Fibroblast of pulmonary artery (primary cell): ENCODE measurements around the gene LETMD1.
"Not testable (repeated sequence)": the region's sequence is repeated elsewhere in the genome, so short reads cannot be mapped to it uniquely, and the experiment has no call there.

Experiments used
- DNase-seq: peaks from one replicate; pipeline ENCODE4 v3.0.0-alpha.2; 2010; ENCODE audit warnings: low read depth
- H3K4me3 ChIP-seq: replicated peaks from 2 replicates; pipeline ENCODE4 v1.5.1; 2011; ENCODE audit warnings: low read depth, mild to moderate bottlenecking, control low read depth, low read length, moderate library complexity
- TF ChIP-seq, protein P1 (sequence below): IDR thresholded peaks from 2 replicates; pipeline ENCODE4 v1.5.1; 2011; ENCODE audit warnings: mild to moderate bottlenecking, control low read depth, low read length, inconsistent platforms; ENCODE audit errors: missing control alignments

LETMD1 gene

DNA sequence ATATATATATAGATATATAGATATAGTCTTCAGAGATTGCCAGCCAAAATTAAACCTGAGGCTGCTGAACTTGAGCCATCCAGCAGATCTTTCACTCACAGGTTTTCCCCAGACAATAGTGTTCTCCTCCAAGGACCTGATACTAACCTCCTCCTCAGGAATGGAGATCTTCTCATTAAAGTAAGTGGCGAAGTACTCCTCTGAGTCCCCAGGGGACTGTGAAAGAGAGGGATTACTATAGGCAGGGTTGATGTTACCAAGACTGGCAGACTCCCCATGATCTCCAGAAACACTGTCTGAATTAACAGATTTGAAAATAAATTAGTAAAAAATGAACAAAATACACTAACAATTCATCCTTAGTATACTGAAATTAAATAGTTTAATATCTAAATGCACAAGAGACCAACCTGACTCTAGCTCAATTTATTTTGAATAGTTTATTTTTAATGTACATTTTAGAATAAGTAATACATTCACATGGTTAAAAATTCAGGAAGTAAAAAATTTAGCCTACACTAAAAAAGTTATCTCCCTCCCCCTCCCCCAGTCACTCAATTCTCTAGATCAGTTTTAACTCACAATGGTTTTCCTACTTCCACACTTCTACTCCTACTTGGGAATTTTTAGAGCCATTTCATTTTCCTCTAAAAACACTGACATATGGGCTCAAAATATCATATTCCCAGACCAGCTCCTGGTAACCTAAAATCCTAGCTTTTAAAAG lies 39.6 kb upstream of the LETMD1 start:
- H3K4me3 ChIP-seq = no peak overlapping the region
- DNase-seq = no peak
- TF ChIP-seq, protein P1, sequence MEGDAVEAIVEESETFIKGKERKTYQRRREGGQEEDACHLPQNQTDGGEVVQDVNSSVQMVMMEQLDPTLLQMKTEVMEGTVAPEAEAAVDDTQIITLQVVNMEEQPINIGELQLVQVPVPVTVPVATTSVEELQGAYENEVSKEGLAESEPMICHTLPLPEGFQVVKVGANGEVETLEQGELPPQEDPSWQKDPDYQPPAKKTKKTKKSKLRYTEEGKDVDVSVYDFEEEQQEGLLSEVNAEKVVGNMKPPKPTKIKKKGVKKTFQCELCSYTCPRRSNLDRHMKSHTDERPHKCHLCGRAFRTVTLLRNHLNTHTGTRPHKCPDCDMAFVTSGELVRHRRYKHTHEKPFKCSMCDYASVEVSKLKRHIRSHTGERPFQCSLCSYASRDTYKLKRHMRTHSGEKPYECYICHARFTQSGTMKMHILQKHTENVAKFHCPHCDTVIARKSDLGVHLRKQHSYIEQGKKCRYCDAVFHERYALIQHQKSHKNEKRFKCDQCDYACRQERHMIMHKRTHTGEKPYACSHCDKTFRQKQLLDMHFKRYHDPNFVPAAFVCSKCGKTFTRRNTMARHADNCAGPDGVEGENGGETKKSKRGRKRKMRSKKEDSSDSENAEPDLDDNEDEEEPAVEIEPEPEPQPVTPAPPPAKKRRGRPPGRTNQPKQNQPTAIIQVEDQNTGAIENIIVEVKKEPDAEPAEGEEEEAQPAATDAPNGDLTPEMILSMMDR = no peak

DNA sequence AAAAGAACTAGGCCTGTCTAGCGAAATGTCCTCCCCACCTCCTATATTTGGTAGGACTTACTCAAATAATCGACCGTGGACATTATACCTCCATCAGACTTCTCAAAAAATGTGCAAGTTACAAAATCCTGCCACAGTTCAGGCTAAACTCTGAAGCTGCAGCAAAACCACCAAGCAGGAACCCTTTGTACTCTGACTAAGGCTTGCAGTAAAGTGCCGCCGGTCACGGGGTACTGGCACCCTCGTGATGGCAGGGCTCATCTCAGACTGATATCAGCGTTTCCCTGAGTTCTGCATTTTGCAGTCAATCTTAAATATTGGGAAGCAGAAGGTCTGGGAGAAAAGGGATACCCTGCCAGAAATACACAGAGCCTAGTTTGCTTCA lies 39.1 kb upstream of the LETMD1 start:
- TF ChIP-seq, protein P1 = no peak
- H3K4me3 ChIP-seq = no peak overlapping the region

DNA sequence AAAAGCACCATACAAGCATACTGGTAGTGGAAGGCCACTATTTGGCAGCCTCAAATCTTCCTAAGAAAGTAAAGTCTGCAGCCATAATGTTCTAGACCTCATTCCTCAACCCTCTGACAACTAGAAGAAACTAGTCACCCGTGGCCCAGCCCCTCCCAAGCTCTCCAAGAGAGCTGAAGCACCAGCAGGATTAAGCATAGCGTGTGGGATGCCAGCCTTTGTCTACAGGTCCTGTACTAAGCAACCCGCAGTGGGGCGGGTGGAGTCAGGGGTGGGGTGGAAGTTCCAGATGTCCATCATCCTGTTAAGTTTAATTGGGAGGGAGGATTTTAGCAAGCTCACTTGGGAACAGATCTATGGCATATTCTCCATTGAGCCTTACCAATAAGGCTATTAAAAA lies 36.2 kb upstream of the LETMD1 start:
- TF ChIP-seq, protein P1 = no peak
- no peak for DNase-seq
- H3K4me3 ChIP-seq = no peak overlapping the region

More for the DNA sequence above, 39.1 kb upstream of the LETMD1 start:
- DNase-seq = peak; percentile 22

DNA sequence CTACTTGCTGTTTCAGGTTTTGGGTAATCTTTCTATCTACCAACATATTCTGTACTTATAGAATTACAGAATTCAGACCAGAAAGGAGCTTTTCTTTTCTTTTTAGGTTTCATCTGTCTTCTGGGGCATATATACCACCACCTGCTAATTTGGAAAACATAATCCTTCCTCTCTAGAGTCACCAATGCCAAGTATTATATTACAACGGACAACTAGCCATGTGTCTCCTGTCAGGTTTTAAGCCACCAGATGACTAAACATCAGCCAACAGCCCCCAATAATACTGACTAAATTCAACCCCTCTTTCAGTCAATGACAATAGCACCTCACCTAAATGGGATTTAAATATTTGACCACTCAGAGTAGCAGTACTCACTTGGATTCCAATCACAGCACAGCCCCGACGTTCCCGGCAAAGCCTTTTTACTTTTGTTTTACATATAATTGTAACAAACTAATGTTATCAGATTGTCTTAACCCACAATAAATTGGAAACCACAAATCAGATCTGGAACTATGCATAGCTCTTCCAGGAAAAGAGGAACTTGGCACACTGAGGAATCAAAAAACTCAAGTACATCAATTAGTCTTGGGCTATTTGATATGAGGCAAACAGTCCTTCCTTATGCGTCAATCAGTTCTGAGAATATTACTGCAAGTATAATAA lies 35.4 kb upstream of the LETMD1 start:
- DNase-seq = no peak
- no peak overlapping the region for H3K4me3 ChIP-seq
- TF ChIP-seq, protein P1 = no peak

DNA sequence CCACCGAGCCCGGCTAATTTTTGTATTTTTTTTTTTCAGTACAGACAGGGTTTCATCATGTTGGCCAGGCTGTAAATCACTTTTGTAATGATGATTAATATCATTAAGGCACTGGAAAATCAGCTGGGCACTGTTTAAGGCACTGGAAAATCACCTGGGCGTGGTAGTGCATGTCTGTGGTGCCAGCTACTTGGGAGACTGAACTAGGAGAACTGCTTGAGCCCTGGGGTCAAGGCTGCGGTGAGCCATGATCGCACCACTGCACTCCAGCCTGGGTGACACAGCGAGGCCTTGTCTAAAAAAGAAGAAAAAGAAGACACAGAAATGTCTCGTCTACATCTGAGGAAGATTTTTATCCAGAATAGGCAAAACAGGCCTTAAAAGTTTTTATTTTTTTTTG lies 34.7 kb upstream of the LETMD1 start:
- no peak overlapping the region for H3K4me3 ChIP-seq
- DNase-seq = no peak
- TF ChIP-seq, protein P1 = no peak

DNA sequence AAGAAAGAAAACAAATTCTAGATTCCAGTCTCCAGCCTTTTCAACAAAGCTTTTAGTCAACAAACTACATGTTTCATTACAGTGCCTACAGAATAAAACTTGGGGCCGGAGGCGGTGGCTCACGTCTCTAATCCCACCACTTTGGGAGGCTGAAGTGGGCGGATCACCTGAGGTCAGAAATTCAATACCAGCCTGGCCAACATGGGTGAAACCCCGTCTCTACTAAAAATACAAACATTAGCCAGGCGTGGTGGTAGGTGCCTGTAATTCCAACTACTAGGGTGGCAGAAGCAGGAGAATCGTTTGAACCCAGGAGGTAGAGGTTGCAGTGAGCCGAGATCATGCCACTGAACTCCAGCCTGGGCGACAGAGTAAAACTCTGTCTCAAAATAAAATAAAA lies 33.7 kb upstream of the LETMD1 start:
- DNase-seq, H3K4me3 ChIP-seq: not testable (repeated sequence)

DNA sequence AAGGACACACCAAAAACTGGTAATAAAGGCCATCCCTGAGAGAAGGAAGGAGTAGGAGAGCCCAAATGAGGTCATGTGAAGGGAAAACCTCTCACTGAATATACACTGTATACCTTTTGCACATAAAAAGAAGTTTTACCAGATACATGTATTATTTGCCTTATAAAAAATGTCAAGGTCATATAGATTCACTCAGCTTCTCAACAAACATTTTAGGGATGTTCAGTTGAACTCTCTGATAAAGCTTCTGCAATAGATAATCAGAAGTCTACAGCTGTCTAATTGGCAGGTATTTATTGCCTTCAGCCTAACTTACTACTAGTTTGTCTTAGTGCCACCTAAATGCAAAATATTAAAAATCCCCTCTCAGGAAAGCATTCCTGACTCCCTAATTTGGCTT lies 30.7 kb upstream of the LETMD1 start:
- TF ChIP-seq, protein P1 = no peak
- no peak overlapping the region for H3K4me3 ChIP-seq
- DNase-seq = no peak
